ENCODE data around the gene SPATA9. TPM values are rescaled to one million over a fixed set of nuclear protein-coding genes. Genes with fewer than 3 reads are reported as not detected.

SPATA9 gene
- total RNA-seq, 1 donor from 2014 or later, result 0.33 TPM

DNA sequence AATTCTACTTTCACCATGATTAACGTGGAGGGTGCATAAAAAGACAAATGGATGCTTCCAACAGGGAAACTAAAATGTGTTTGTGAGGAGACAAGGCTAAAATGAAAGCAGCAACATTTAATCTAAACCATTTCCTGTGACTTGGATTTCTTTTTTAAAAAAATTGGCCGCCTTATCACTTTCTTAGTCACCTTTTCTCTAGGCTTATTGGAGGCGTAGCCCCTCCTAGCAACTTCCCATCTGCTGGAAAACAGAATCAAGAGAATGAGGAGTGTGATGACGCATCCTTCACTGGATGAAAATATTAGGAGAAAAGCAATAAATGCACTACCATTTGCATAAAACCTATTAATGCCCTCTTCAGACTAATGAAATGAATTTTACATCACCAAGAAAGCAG is 63.7 kb downstream of the SPATA9 start:
- Mint-ChIP-seq H3K27me3 (ENCODE audit: unreplicated experiment) (peaks cover 23% of the 10 kb centered on the region), H3K9me3 (ENCODE audit: unreplicated experiment) (no peaks in the 10 kb centered on the region), H3K36me3 (ENCODE audit: low read depth, unreplicated experiment) (peaks cover 4% of the 10 kb centered on the region), H3K4me3 (ENCODE audit: unreplicated experiment) (peak overlapping the region; percentile 93), H3K27ac (ENCODE audit: unreplicated experiment) (peak overlapping the region; percentile 19), H3K4me1 (ENCODE audit: unreplicated experiment) (peaks cover 25% of the 10 kb centered on the region)
- no peak for TF ChIP-seq CTCF (IDR thresholded peaks at IDR 0.05; ENCODE audit: unreplicated experiment)
- DNase-seq (ENCODE audit: low spot score), result no peak

GRCh38 chr5:95617057-95617456 is 65.7 kb downstream of the SPATA9 start:
- no peak for DNase-seq (ENCODE audit: low spot score)
- H3K4me1 Mint-ChIP-seq (ENCODE audit: unreplicated experiment), result peaks cover 15% of the 10 kb centered on the region
- no peak for TF ChIP-seq CTCF (IDR thresholded peaks at IDR 0.05; ENCODE audit: unreplicated experiment)
- no peaks in the 10 kb centered on the region for H3K9me3 Mint-ChIP-seq (ENCODE audit: unreplicated experiment)
- H3K36me3 Mint-ChIP-seq (ENCODE audit: low read depth, unreplicated experiment), result peaks cover 8% of the 10 kb centered on the region
- H3K27me3 Mint-ChIP-seq (ENCODE audit: unreplicated experiment), result peaks cover 19% of the 10 kb centered on the region
- H3K4me3 Mint-ChIP-seq (ENCODE audit: unreplicated experiment), result no peak overlapping the region
- H3K27ac Mint-ChIP-seq (ENCODE audit: unreplicated experiment), result no peak overlapping the region

DNA sequence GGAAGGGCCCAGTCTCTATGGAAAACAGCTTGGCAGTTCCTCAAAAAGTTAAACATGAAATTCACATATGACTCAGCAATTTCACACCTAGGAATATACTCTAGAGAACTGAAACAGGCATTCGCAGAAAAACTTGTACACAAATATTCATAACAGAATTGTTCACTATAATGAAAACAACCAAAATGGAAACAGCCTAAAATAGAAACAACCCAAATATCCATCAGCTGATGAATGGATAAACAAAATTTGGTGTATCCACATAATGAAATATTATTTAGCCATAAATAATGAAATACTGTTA is 67.7 kb downstream of the SPATA9 start:
- H3K4me3 Mint-ChIP-seq (ENCODE audit: unreplicated experiment), result no peak overlapping the region
- H3K27ac Mint-ChIP-seq (ENCODE audit: unreplicated experiment), result no peak overlapping the region
- peaks cover 15% of the 10 kb centered on the region for H3K27me3 Mint-ChIP-seq (ENCODE audit: unreplicated experiment)
- H3K4me1 Mint-ChIP-seq (ENCODE audit: unreplicated experiment), result peaks cover 9% of the 10 kb centered on the region
- no peaks in the 10 kb centered on the region for H3K9me3 Mint-ChIP-seq (ENCODE audit: unreplicated experiment)
- no peak for TF ChIP-seq CTCF (IDR thresholded peaks at IDR 0.05; ENCODE audit: unreplicated experiment)
- peaks cover 3% of the 10 kb centered on the region for H3K36me3 Mint-ChIP-seq (ENCODE audit: low read depth, unreplicated experiment)
- no peak for DNase-seq (ENCODE audit: low spot score)

DNA sequence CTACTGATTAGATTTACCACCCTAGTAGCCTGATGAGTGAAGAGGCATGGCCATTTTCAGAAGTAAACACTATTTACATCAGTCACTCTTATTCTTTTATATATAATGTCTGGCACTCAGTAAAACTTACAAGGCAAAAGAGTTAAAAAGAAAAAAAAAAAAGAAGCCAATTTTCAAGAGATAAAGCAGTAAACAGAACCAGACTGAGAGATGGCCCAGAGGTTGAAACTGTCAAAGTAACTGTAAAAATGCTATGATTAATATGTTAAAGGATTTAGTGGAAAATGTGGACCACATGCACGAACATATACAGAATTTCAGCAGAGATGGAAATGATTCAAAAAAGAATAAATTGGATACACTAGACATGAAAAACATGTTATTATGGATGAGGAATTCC is 69.3 kb downstream of the SPATA9 start:
- Mint-ChIP-seq H3K4me1 (ENCODE audit: unreplicated experiment) (no peaks in the 10 kb centered on the region), H3K4me3 (ENCODE audit: unreplicated experiment) (no peak overlapping the region), H3K36me3 (ENCODE audit: low read depth, unreplicated experiment) (peaks cover 3% of the 10 kb centered on the region), H3K27ac (ENCODE audit: unreplicated experiment) (no peak overlapping the region), H3K27me3 (ENCODE audit: unreplicated experiment) (peaks cover 3% of the 10 kb centered on the region), H3K9me3 (ENCODE audit: unreplicated experiment) (no peaks in the 10 kb centered on the region)
- no peak for TF ChIP-seq CTCF (IDR thresholded peaks at IDR 0.05; ENCODE audit: unreplicated experiment)
- DNase-seq (ENCODE audit: low spot score), result no peak

GRCh38 chr5:95611396-95611795 is 71.4 kb downstream of the SPATA9 start:
- Mint-ChIP-seq H3K9me3 (ENCODE audit: unreplicated experiment) (no peaks in the 10 kb centered on the region), H3K27me3 (ENCODE audit: unreplicated experiment) (peaks cover 2% of the 10 kb centered on the region), H3K4me1 (ENCODE audit: unreplicated experiment) (no peaks in the 10 kb centered on the region), H3K4me3 (ENCODE audit: unreplicated experiment) (no peak overlapping the region), H3K36me3 (ENCODE audit: low read depth, unreplicated experiment) (peaks cover 3% of the 10 kb centered on the region), H3K27ac (ENCODE audit: unreplicated experiment) (no peak overlapping the region)
- no peak for TF ChIP-seq CTCF (IDR thresholded peaks at IDR 0.05; ENCODE audit: unreplicated experiment)
- no peak for DNase-seq (ENCODE audit: low spot score)

All from endothelial cell (in vitro differentiated cells).